ENCODE measurements around the gene NT5DC3.

Gene NT5DC3

GRCh38 chr12:103830025-103830725 is 10.9 kb downstream of the NT5DC3 start:
- TF ChIP-seq CTCF (IDR thresholded peaks at IDR 0.05) = no peak
- no peak overlapping the region for H3K4me3 ChIP-seq
- peak overlapping the region; percentile 61 to 70 for H3K27ac ChIP-seq
- no peaks in the 10 kb centered on the region for H3K36me3 ChIP-seq
- no peaks in the 10 kb centered on the region for H3K27me3 ChIP-seq
- intact Hi-C loops (cut with DNase I; ENCODE audit: low total_unique reads) = no loop called here
- DNase-seq = no peak
- H3K4me1 ChIP-seq = peaks cover 0 to 95% (median 42%) of the 10 kb centered on the region in 4 donors
- no peaks in the 10 kb centered on the region for H3K9me3 ChIP-seq

DNA sequence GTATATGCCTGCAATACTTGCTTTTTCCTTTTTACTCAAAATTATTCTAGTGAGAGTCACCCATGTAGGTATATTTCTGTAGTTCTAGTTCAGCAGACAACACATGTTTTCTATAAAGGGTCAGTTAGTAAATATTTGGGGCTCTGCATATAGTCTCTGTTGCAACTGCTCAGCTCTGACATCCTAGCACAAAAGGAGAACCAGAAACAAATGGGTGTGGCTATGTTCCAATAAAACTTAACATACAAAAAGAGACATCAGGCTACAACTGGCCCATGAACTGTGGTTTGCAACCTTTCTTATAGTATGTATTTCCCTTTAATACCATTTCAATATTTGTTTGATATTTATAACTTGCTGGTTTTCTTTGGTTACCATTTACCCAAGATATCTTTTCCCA is 11.9 kb downstream of the NT5DC3 start:
- Histone ChIP-seq H3K4me3 (no peak overlapping the region), H3K4me1 (peaks cover 0 to 95% (median 36%) of the 10 kb centered on the region in 4 donors), H3K27me3 (no peaks in the 10 kb centered on the region), H3K36me3 (no peaks in the 10 kb centered on the region), H3K27ac (peak overlapping the region; percentile 29 to 35), H3K9me3 (no peaks in the 10 kb centered on the region)
- no peak for TF ChIP-seq CTCF (IDR thresholded peaks at IDR 0.05)
- no peak for DNase-seq
- intact Hi-C loops (cut with DNase I; ENCODE audit: low total_unique reads) = no loop called here

GRCh38 chr12:103827911-103828391 is 13.1 kb downstream of the NT5DC3 start:
- peak overlapping the region; percentile 29 to 35 for H3K27ac ChIP-seq
- H3K4me3 ChIP-seq = no peak overlapping the region

DNA sequence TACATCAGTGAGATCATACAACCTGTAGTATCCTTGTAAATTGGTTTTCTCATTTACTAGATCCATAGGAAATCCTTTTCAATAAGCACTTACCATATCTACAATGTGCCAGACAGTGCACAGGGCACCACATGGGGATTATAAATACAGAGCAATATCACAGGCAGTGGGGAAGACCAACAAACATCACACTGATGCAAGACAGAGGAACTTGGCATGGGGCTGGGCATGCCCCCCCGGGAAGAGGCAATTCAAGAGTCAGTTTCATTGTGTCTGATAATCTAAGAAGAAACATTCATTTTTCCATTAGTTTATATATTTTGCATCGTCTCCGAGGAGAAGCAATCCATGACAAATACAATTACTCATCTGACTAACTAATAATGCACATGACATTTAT is 16.2 kb downstream of the NT5DC3 start:
- H3K36me3 ChIP-seq = peaks cover 0 to 10% (median 8%) of the 10 kb centered on the region in 3 donors
- H3K4me3 ChIP-seq = no peak overlapping the region
- no peak for TF ChIP-seq CTCF (IDR thresholded peaks at IDR 0.05)
- H3K9me3 ChIP-seq = peaks cover 0 to 5% (median 0%) of the 10 kb centered on the region in 3 donors
- H3K27ac ChIP-seq = peak overlapping the region; percentile 0 to 5
- intact Hi-C loops (cut with DNase I; ENCODE audit: low total_unique reads) = no loop called here
- H3K4me1 ChIP-seq = peaks cover 0 to 99% (median 17%) of the 10 kb centered on the region in 4 donors
- no peaks in the 10 kb centered on the region for H3K27me3 ChIP-seq
- no peak for DNase-seq

More at GRCh38 chr12:103827911-103828391, 13.1 kb downstream of the NT5DC3 start:
- Histone ChIP-seq H3K4me1 (peaks cover 0 to 95% (median 28%) of the 10 kb centered on the region in 4 donors), H3K9me3 (no peaks in the 10 kb centered on the region), H3K27me3 (no peaks in the 10 kb centered on the region), H3K36me3 (no peaks in the 10 kb centered on the region)
- TF ChIP-seq CTCF (IDR thresholded peaks at IDR 0.05) = no peak
- DNase-seq = no peak
- intact Hi-C loops (cut with DNase I; ENCODE audit: low total_unique reads) = no loop called here

DNA sequence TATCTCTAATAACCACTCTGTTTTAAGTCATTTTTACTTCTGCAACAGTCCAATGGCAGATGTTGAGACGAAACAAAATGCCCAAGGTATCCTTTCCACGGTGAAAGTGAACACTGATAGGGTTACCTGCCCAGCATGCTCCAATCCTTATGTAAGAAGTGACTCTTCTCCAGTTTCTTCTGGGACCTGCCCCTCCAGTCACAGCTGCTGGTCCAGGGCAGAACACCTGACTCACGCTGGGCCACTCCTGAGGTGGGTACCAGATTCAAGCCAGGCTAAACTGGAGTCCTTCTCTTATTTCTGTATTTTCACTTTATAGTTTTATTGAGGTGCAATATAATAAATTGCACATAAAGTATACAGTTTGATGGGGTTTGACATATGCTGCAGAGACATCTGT is 16.7 kb downstream of the NT5DC3 start:
- TF ChIP-seq CTCF (IDR thresholded peaks at IDR 0.05) = no peak
- Histone ChIP-seq H3K4me1 (peaks cover 0 to 99% (median 18%) of the 10 kb centered on the region in 4 donors), H3K36me3 (peaks cover 0 to 10% (median 8%) of the 10 kb centered on the region in 3 donors), H3K4me3 (no peak overlapping the region), H3K27me3 (no peaks in the 10 kb centered on the region), H3K27ac (peak overlapping the region in 1 of 2 donors; percentile 5), H3K9me3 (peaks cover 0 to 5% (median 0%) of the 10 kb centered on the region in 3 donors)
- intact Hi-C loops (cut with DNase I; ENCODE audit: low total_unique reads) = no loop called here
- no peak for DNase-seq
